HG03571 (cell line): ENCODE measurements around the gene CDC42EP4.
A peak's percentile ranks its signal among the peaks of the same experiment; 100 is the strongest.

Source experiments
- ATAC-seq: cut with Tn5 transposase; IDR thresholded peaks from one replicate; pipeline ENCODE4 v1.9.1; 2021; ENCODE audit not compliant: unreplicated experiment

CDC42EP4 gene

DNA sequence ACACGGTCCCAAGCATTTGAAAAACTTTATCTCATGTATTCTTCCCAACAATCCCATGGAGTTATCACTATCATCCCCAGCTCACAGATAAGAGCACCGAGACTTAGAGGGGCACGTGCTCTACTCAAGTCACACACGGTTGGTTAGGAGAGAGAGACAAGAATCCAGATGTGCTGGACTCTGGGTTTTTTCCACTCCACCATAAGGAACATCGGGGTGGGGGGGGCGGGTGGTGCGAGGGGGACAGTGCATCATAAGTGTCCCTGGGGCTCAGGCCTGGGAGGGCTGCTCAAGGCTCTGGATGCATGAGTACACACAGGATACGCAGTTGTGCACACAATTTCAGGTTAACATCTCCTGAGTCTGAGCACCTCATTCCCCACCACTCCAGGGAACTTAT is 7.4 kb downstream of the CDC42EP4 start:
- no peak for ATAC-seq

GRCh38 chr17:73302189-73302588 is 9.6 kb downstream of the CDC42EP4 start:
- no peak for ATAC-seq

DNA sequence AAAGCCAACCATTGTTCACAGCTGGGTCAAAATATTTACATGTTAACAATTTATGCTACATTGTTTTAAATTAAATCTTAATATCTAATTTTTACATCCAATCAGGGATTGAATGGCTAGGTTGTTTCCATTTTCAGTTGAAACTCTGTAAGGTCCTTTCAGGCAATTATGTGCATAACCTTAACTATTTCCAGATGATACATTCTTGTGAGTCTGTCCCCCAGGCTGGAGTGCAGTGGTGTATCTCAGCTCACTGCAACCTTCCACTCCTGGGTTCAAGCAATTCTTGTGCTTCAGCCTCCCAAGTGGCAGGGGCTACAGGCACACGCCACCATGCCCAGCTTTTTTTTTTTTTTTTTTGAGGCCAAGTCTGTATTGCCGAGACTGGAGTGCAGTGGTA is 10.4 kb downstream of the CDC42EP4 start:
- ATAC-seq = no peak

DNA sequence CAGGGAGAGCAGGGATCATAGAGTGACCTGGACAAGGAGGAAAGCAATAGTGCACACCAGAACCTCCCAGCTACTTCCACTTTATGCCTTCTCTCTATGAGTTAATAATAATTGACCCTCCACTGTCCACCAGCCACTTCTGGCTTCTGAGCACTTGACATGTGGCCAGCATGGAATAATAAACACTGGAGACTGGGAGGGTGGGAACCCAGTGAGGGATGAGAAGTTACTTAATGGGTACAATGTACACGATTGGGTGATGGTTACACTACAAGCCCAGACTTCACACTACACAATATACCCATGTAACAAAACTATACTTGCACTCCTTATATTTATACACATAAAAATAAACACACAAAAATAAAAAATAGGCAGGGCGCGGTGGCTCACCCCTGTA is 11.4 kb downstream of the CDC42EP4 start:
- ATAC-seq = no peak

DNA sequence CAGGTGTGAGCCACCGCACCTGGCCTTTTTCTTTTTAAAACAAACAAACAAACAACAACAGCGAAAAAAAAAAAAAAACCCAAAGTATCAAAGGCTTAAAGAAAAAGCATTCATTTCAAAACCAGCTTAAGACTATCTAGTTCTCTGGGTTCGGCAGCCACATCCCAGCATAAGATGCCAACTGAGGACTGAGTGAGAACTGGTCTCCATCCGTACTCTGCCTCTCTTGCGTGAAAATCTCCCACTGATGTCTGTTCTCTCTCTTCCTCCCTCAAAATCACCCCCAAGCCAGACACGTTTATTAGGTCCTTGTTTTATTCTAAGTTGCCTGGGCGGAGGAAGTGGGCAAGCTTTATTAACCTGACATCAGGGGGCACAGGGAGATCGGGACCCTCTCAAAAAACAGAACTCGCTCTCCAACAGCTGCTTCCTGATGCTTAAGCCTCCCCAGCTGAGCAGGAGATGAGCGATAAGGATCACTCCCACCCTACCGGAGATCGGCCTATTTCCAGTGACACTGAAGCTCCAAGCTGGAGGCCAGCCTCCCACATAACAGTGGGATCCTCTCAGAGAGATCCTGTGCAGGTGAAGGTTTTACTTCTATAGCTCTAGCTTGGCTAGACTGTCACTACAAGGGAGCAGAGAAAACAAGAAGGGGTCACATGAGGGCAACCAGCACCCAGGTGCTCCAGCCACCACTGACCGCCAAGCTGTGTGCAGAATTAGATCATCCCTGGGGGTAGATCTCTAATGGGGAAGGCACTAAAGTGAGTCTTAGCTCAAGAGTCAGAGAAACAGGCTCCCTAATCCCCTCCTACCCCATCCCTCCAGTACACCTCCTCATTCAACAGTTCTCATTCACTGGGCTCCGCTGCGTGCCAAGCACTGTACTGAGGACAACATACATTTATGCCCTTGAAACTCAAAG is 13.6 kb downstream of the CDC42EP4 start:
- peak; percentile 65 for ATAC-seq

GRCh38 chr17:73293480-73293911 is 18.3 kb downstream of the CDC42EP4 start:
- no peak for ATAC-seq

GRCh38 chr17:73293031-73293430 is 18.8 kb downstream of the CDC42EP4 start:
- ATAC-seq = no peak

GRCh38 chr17:73292031-73292531 is 19.7 kb downstream of the CDC42EP4 start:
- ATAC-seq = no peak

GRCh38 chr17:73291260-73291801 is 20.5 kb downstream of the CDC42EP4 start:
- ATAC-seq = peak; percentile 86

DNA sequence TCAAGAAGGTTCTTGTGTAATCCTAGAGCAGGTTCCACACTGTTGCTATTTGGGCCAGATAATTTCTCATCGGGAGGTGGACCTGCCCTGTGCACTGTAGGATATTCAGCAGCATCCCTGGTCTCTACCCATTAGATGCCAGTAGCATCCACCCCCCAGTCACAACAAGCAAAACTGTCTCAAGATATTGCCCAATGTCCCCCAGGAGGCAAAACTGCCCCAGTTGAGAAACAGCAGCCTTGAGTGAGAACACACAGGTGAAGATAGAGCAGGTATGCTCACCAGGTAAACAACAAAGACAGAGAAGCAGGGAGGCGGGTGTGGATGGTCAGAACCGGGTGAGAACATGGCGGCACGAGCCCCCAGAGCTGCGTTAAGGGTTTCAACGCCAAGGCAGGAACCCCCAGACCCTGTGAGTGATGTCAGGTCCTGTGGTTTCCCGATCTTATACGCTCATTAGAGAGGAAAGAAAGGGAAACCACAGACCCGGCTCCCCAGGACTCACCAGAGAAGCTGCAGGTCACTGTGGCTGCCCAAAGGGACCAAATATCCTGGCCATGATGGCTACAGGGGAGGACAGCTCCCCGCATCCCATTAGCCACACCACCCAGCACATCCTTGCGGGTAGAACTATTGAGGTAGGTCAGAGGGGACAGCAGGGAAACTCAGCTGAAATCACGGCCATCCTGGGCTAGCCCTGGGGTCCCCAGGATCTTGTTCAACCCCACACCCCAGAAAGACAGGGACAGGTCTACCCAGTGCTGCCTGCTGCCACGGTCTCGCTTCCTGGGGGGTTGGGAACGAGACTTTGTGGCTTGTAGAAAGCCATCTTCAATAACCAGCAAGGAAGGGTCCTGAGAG is 21.2 kb downstream of the CDC42EP4 start:
- ATAC-seq = peak; percentile 43

DNA sequence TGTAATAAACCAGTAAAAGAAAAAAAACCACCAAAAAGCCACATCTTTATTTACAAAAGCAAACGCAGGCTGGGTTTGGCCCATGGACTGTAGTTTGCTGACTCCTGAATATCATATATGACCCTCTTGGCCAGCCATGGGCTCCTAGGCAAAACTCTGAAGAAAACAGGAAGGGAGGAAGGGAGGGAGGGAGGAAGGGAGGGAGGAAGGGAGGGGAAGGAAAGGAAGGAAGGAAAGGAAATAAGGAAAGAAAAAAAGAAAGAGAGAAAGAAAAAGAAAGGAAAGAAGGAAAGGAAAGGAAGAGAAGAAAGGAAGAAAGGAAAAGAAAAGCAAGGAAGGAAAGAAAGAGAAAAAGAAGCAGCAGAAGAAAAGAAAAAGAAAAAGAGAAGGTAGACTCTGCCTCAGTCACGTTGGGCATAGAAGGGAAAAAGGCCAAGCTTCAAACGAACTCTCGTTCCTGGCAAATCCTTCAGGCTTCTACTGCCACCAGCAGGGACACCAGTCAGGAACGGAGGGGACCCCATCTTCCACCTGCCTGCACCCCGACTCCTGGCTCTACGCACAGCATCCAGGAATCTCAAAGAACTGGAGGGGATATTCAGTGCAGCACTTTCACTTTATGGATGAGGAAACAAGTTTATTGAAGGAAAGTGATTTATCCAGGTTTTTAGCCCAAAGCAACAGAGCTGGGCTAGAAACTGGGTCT is 22.1 kb downstream of the CDC42EP4 start:
- ATAC-seq = no peak

DNA sequence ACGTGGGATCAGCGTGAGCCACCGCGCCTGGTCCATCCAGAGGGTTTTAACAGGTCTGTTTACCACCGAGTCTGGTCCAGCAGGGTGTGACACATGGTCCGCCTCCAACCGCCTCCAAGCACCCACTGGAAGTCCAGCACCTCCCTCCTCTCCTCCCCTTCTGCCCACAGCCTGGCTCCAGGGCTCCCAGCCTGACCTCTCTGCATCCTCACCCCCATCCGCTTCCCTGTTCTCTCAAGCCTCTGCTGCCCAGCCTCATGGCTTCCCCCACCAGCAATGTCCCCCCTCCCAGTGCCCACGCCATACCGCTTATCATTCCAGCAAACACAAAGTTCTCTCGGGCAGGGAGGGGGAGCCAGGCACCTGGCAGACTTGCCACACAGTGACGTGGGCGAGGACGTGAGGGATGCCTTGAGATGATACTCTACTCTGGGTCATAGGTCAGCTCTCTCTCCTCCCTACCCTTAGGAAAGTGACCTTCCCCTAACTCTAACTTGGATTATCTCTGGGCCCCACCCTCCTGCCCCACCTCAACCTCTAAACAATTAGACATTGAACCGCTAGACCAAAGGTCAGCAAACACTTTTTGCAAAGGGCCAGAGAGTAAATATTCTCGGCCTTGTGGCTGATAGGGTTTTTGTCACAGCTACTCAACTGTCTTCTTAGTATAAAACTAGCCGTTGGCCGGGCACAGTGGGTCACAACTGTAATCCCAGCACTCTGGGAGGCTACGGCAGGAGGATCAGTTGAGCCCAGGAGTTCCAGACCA is 23.1 kb downstream of the CDC42EP4 start:
- ATAC-seq = no peak

- no peak for ATAC-seq
Observed at GRCh38 chr17:73286863-73287296, 24.9 kb downstream of the CDC42EP4 start.

DNA sequence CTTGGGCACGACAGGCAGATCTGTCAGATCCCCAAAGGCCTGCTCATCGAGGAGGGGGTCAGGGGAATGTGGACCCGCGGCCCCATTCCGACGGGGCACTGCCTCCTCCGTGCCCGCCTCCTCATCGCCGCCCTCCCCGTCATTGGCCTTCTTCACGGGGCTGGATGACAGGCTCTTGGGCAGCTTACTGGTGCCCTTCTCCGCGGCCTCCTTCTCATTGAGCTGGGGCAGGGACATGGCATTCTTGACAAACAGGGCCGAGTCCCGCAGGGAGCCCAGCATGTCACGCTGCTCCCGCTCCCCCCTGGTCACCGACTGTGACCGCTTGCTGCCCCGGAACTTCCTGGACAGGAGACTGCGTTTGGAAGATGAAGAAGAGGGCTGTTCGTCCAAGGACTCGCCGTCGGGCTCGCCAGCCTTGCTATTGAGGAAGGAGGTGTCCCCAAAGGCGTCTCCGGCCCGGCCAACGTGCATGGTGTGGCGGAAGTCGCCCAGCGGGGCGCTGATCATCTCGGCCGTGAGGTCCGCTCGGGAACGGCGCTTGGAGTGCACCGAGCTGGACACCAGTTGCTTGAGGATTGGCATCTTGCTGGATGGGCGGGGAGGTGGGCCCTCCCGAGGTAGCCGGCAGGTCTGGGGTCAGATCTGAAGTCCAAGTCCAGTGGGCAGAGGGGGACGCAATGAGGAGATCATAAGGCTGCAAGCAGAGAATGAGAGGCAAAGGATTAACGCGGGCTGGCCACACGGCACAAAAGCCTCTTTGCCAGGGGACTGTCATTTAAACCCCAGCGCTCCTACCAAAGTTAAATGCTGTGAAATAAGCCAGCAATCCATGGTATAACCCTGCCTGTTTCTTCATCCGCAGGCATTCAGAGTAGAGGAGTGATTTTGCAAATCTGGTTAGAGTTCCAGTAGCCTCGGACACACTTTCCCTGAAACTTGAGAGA is 25.6 kb downstream of the CDC42EP4 start:
- no peak for ATAC-seq

DNA sequence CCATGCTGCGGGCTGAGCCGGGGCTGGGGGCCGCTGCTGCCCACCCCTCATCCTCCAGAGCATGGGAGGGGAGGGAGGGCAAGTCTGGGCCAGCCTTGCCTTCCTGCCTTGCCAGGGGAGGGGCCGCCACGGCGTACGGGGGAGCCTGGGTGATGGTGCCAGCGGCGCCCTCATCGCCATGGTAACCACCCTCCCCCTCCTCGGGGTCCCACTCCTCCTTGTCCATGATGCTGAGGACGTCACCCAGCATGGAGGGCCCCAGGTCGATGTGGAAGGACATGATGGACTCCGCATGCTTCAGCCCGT is 26.2 kb downstream of the CDC42EP4 start:
- no peak for ATAC-seq

- ATAC-seq = no peak
Observed at GRCh38 chr17:73284906-73285602, 26.7 kb downstream of the CDC42EP4 start.

DNA sequence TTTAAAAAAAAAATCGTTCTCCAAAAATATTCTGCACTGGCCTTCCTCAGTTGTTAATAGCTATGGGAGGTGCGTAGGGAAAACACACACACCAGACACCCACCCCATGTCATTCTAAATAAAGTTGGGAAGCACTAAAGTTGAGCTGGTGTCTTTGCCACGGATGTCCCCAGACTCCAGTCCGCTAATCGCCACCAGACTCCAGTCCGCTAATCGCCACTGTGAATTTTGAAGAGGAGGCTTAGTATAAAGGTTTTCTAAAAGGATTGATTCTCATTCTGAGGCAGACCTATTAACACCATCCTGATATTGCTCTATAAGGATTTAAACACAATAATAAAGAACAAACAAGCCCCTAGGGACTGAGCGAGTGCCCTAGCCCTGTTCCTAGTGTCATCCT is 27.4 kb downstream of the CDC42EP4 start:
- no peak for ATAC-seq

DNA sequence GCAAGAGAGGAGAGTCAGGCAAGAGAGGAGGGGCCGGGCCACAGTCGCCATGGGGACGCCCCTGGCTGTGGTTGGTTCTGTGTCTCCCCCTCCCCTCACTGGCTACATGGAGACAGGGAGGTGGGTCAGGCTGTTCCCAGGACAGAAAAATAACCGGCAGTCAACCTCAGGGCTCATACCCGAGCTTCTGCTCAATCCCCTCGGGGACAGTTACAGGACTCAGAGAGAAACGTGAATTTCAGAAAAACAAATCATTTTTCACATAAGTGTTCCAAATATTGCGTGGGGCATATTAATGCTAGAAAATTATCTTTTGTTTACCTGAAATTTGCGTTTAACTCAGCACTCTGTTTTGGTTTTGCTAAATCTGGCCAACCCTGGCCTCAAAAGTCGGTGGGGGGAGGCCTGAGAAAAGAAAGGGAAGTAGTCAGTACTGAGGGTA is 27.9 kb downstream of the CDC42EP4 start:
- no peak for ATAC-seq
